ENCODE results near the gene PAM16. TPM values are rescaled to one million over a fixed set of nuclear protein-coding genes. Genes with fewer than 3 reads are reported as not detected.

Gene PAM16
- total and polyA plus RNA-seq, 2 experiments from 2014 or later = 33.0 to 78.9 TPM

GRCh38 chr16:4301177-4301576 lies 49.9 kb downstream of the PAM16 start:
- H3K27ac ChIP-seq = no peak overlapping the region
- no peaks in the 10 kb centered on the region for H3K27me3 ChIP-seq (replicated peaks; ENCODE audit: insufficient read depth)
- H3K9me3 ChIP-seq (ENCODE audit: low read depth) = no peaks in the 10 kb centered on the region
- no peak overlapping the region for H2AFZ ChIP-seq
- no peaks in the 10 kb centered on the region for H3K9me2 ChIP-seq (ENCODE audit: insufficient read depth)
- peaks cover 22% of the 10 kb centered on the region for H3F3A ChIP-seq (ENCODE audit: insufficient read depth)
- TF ChIP-seq EZH2phosphoT487 (IDR thresholded peaks at IDR 0.05; ENCODE audit: insufficient read depth, low read depth) (no peak), EZH2 (IDR thresholded peaks at IDR 0.05; ENCODE audit: insufficient read depth, poor library complexity, severe bottlenecking) (no peak)
- peaks cover 16% of the 10 kb centered on the region for H3K4me1 ChIP-seq (ENCODE audit: insufficient read depth)
- H3K4me2 ChIP-seq (ENCODE audit: unreplicated experiment) = no peak overlapping the region
- in situ Hi-C loops (cut with MboI) = no loop called here
- 99 to 100% methylated on average over 4 of the region's 4 CpGs for WGBS, 2 experiments (ENCODE audit: low coverage in 1 of 2, low lambda C conversion rate in 2 of 2, missing lambda C conversion rate in 2 of 2)
- no peak overlapping the region for H3K9ac ChIP-seq
- no peak overlapping the region for H3K4me3 ChIP-seq
- H3K36me3 ChIP-seq (ENCODE audit: low read depth) = no peaks in the 10 kb centered on the region
- no peaks in the 10 kb centered on the region for H4K20me1 ChIP-seq (ENCODE audit: insufficient read depth)
- no peak for DNase-seq
- H3K79me2 ChIP-seq (ENCODE audit: insufficient read depth) = no peaks in the 10 kb centered on the region

DNA sequence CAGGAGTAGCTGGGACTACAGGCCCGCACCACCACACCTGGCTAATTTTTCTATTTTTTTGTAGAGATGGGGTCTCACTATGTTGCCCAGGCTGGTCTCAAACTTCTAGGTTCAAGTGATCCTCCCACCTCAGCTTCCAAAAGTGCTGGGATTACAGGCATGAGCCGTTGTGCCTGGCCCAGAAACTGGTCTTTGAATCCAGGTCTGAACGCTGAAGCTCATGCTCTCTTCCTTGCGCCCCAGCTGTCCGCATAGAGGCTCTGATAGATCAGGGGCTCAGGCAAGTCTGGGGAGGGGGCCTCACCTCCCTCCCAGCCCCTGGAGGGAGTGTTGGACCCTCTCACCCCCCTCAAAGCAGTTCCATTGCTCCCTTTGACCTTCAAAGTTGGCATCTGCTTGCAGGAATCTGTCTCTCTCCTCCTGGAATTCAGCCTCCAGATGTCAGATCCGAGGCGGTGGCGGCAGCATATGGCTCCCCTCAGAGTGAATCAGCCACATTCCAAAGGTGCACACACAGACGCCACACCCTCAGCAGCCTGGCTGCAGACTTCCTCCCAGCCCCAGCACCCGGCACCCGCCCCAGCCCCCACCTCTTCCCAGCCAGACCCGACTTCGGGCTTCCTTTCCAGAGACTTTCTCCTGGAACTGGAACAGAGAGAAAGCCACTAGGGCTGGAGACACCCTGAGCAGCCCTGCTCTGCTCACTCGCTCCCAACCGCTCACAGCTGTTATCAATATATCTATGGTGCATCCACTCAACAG lies 52.2 kb downstream of the PAM16 start:
- Histone ChIP-seq H3K36me3 (ENCODE audit: low read depth) (no peaks in the 10 kb centered on the region), H3K9ac (peak overlapping the region; percentile 60), H3K4me1 (ENCODE audit: insufficient read depth) (peaks cover 22% of the 10 kb centered on the region), H3K4me2 (ENCODE audit: unreplicated experiment) (peak overlapping the region; percentile 77), H3K27ac (peak overlapping the region; percentile 86), H2AFZ (peak overlapping the region; percentile 60), H3K27me3 (replicated peaks; ENCODE audit: insufficient read depth) (no peaks in the 10 kb centered on the region), H3K79me2 (ENCODE audit: insufficient read depth) (no peaks in the 10 kb centered on the region), H3K9me2 (ENCODE audit: insufficient read depth) (no peaks in the 10 kb centered on the region), H3K4me3 (peak overlapping the region; percentile 54), H4K20me1 (ENCODE audit: insufficient read depth) (no peaks in the 10 kb centered on the region), H3F3A (ENCODE audit: insufficient read depth) (peaks cover 22% of the 10 kb centered on the region), H3K9me3 (ENCODE audit: low read depth) (no peaks in the 10 kb centered on the region)
- peak; percentile 97 for DNase-seq
- TF ChIP-seq EZH2 (IDR thresholded peaks at IDR 0.05; ENCODE audit: insufficient read depth, poor library complexity, severe bottlenecking) (no peak), EZH2phosphoT487 (IDR thresholded peaks at IDR 0.05; ENCODE audit: insufficient read depth, low read depth) (no peak)
- in situ Hi-C loops (cut with MboI) = no loop called here
- 18 to 22% methylated on average over 14 to 15 of the region's 15 CpGs for WGBS, 2 experiments (ENCODE audit: low coverage in 1 of 2, low lambda C conversion rate in 2 of 2, missing lambda C conversion rate in 2 of 2)

GRCh38 chr16:4297480-4297879 lies 53.6 kb downstream of the PAM16 start:
- Histone ChIP-seq H3K27ac (no peak overlapping the region), H3K27me3 (replicated peaks; ENCODE audit: insufficient read depth) (no peaks in the 10 kb centered on the region), H3K4me1 (ENCODE audit: insufficient read depth) (peaks cover 28% of the 10 kb centered on the region), H3K9me2 (ENCODE audit: insufficient read depth) (no peaks in the 10 kb centered on the region), H3K79me2 (ENCODE audit: insufficient read depth) (no peaks in the 10 kb centered on the region), H3K4me3 (no peak overlapping the region), H3K36me3 (ENCODE audit: low read depth) (no peaks in the 10 kb centered on the region), H3F3A (ENCODE audit: insufficient read depth) (peaks cover 22% of the 10 kb centered on the region), H3K9ac (no peak overlapping the region), H3K4me2 (ENCODE audit: unreplicated experiment) (no peak overlapping the region), H3K9me3 (ENCODE audit: low read depth) (no peaks in the 10 kb centered on the region), H2AFZ (no peak overlapping the region), H4K20me1 (ENCODE audit: insufficient read depth) (no peaks in the 10 kb centered on the region)
- DNase-seq = no peak
- 87 to 93% methylated on average over 6 of the region's 6 CpGs for WGBS, 2 experiments (ENCODE audit: low coverage in 1 of 2, low lambda C conversion rate in 2 of 2, missing lambda C conversion rate in 2 of 2)
- in situ Hi-C loops (cut with MboI) = no loop called here
- TF ChIP-seq EZH2 (IDR thresholded peaks at IDR 0.05; ENCODE audit: insufficient read depth, poor library complexity, severe bottlenecking) (no peak), EZH2phosphoT487 (IDR thresholded peaks at IDR 0.05; ENCODE audit: insufficient read depth, low read depth) (no peak)

DNA sequence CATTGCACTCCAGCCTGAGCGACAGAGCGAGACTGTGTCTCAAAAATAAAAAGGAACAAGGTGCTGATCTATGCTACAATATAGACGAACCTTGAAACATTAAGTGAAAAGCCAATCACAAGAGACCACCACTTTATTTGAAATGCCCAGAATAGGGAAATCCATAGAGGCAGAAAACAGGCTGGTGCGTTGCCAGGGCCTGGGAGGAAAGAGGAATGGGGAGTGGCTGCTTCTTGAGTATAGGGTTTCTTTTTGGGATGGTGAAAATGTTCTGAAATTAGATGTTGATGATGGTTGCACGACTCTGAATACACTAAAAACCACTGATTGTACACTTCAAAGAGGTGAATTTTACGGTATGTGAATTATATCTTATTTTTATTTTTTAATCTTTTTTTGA lies 55.5 kb downstream of the PAM16 start:
- Histone ChIP-seq H3K9ac (no peak overlapping the region), H3K4me1 (ENCODE audit: insufficient read depth) (peaks cover 31% of the 10 kb centered on the region), H4K20me1 (ENCODE audit: insufficient read depth) (no peaks in the 10 kb centered on the region), H3K27ac (no peak overlapping the region), H3K9me3 (ENCODE audit: low read depth) (no peaks in the 10 kb centered on the region), H3K36me3 (ENCODE audit: low read depth) (no peaks in the 10 kb centered on the region), H3K4me3 (no peak overlapping the region), H3K79me2 (ENCODE audit: insufficient read depth) (no peaks in the 10 kb centered on the region), H3F3A (ENCODE audit: insufficient read depth) (peaks cover 17% of the 10 kb centered on the region), H3K4me2 (ENCODE audit: unreplicated experiment) (no peak overlapping the region), H2AFZ (no peak overlapping the region), H3K27me3 (replicated peaks; ENCODE audit: insufficient read depth) (no peaks in the 10 kb centered on the region), H3K9me2 (ENCODE audit: insufficient read depth) (no peaks in the 10 kb centered on the region)
- in situ Hi-C loops (cut with MboI) = no loop called here
- DNase-seq = no peak
- WGBS, 2 experiments (ENCODE audit: low coverage in 1 of 2, low lambda C conversion rate in 2 of 2, missing lambda C conversion rate in 2 of 2) = 86 to 90% methylated on average over 6 of the region's 6 CpGs
- TF ChIP-seq EZH2phosphoT487 (IDR thresholded peaks at IDR 0.05; ENCODE audit: insufficient read depth, low read depth) (no peak), EZH2 (IDR thresholded peaks at IDR 0.05; ENCODE audit: insufficient read depth, poor library complexity, severe bottlenecking) (no peak)

All from GM23248 (cell line).